CD4-positive, alpha-beta memory T cell (primary cell): ENCODE data around the gene SURF4. TPM values are rescaled to one million over a fixed set of nuclear protein-coding genes. Genes with fewer than 3 reads are reported as not detected.
A peak's percentile ranks its signal among the peaks of the same experiment; 100 is the strongest.
"Not testable (repeated sequence)": the region's sequence is repeated elsewhere in the genome, so short reads cannot be mapped to it uniquely, and the experiment has no call there.

Experiments used
- CTCF ChIA-PET: fragments of 350-600 bp; sonication (Branson Sonifier 250); formaldehyde crosslinking; loops from one replicate; lab custom pipeline; 2021; ENCODE audit warnings: inconsistent platforms; ENCODE audit not compliant: partially characterized antibody; lab: Charles Lee
- POLR2A ChIA-PET: fragments of 350-600 bp; sonication (Branson Sonifier 250); formaldehyde crosslinking; loops from one replicate; lab custom pipeline; 2021; ENCODE audit not compliant: partially characterized antibody; lab: Charles Lee
- DNase-seq, 5 donors: peaks; one replicate each; pipeline versions ENCODE4 v3.0.0 to v3.0.0-alpha.2; 2020 to 2022; ENCODE audit warnings: mixed read lengths in 1 of 5
- H3K27ac ChIP-seq: one replicate; pipeline ENCODE4 v1.7.0; 2013; ENCODE audit warnings: low read depth, low read length
- H3K27me3 ChIP-seq: 2 replicates; pipeline ENCODE4 v1.7.0; 2013; ENCODE audit warnings: mild to moderate bottlenecking, low read length, moderate library complexity; ENCODE audit not compliant: insufficient read depth
- H3K36me3 ChIP-seq: 2 replicates; pipeline ENCODE4 v1.7.0; 2013; ENCODE audit warnings: mild to moderate bottlenecking, low read length, moderate library complexity; ENCODE audit not compliant: insufficient read depth
- H3K4me1 ChIP-seq: 2 replicates; pipeline ENCODE4 v1.7.0; 2013; ENCODE audit warnings: mild to moderate bottlenecking, low read length, moderate library complexity; ENCODE audit not compliant: insufficient read depth
- H3K4me3 ChIP-seq, 2 donors: one replicate each; pipeline ENCODE4 v1.7.0; 2013; ENCODE audit warnings: low read length in 2 of 2, mild to moderate bottlenecking in 1 of 2
- H3K9me3 ChIP-seq, 2 donors: one replicate each; pipeline ENCODE4 v1.7.0; 2013; ENCODE audit warnings: low read length in 2 of 2, control low read depth in 1 of 2; ENCODE audit not compliant: control insufficient read depth in 1 of 2
- H3K27ac Mint-ChIP-seq, 7 donors: one replicate each; pipeline ENCODE4 v1.8.0; 2020 to 2021; ENCODE audit warnings: mixed read lengths in 7 of 7, mild to moderate bottlenecking in 6 of 7, inconsistent platforms in 3 of 7, moderate library complexity in 3 of 7
- H3K27me3 Mint-ChIP-seq, 2 donors: one replicate each; pipeline ENCODE4 v1.8.0; 2020 to 2021; ENCODE audit warnings: mixed read lengths in 2 of 2
- H3K36me3 Mint-ChIP-seq, 2 donors: one replicate each; pipeline ENCODE4 v1.8.0; 2020 to 2021; ENCODE audit warnings: mixed read lengths in 2 of 2, inconsistent platforms in 1 of 2, mild to moderate bottlenecking in 1 of 2
- H3K4me1 Mint-ChIP-seq, 4 donors: one replicate each; pipeline ENCODE4 v1.8.0; 2020 to 2021; ENCODE audit warnings: mixed read lengths in 4 of 4, mild to moderate bottlenecking in 1 of 4
- H3K4me3 Mint-ChIP-seq, 8 donors: one replicate each; pipeline ENCODE4 v1.8.0; 2020 to 2021; ENCODE audit warnings: mixed read lengths in 8 of 8, mild to moderate bottlenecking in 7 of 8, moderate library complexity in 6 of 8, inconsistent platforms in 3 of 8
- H3K9me3 Mint-ChIP-seq, 8 donors: one replicate each; pipeline ENCODE4 v1.8.0; 2020 to 2021; ENCODE audit warnings: mixed read lengths in 8 of 8, mild to moderate bottlenecking in 5 of 8, inconsistent platforms in 3 of 8, moderate library complexity in 1 of 8
- intact Hi-C: fragments of 100-400 bp; cut with micrococcal nuclease; formaldehyde crosslinking; loops from one replicate; pipeline ENCODE4 v1.15.1; 2023
- polyA plus RNA-seq, 2 donors: library from polyadenylated mRNA; unstranded; fragments of 300-500 nt; fragmentation: Illumina TruSeq; gene quantifications; one replicate each; pipeline ENCODE4 v1.2.3, GENCODE V29; 2021
- total RNA-seq, 2 experiments: library from RNA; stranded (reverse); gene quantifications; one replicate each; pipeline ENCODE4 v1.2.3, GENCODE V29; 2021

SURF4 gene
- total and polyA plus RNA-seq, 4 experiments from 2014 or later = 103 to 264 (median 133) TPM

DNA sequence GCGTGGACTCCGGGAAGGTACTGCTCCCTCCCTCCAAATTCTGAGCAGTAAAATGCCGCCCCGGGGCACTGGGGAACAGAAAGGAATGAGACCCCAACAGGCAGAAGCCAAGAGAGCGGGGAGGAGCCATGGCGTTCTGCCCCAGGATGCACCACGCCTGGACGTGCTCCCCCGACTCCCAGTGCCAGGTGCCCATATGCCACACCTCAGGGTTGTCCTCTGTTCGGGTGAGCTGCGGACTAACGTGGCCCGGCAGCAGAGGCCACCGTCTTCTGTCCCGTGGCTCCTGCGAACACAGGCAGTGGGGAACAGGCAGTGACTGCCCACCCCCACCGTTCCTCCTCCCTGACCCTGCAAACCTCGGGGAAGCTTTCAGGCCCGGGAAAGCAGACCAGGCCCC lies 44.6 kb downstream of the SURF4 start:
- H3K9me3 Mint-ChIP-seq = peaks cover 0 to 4% (median 0%) of the 10 kb centered on the region in 8 donors
- intact Hi-C loops = no loop called here
- H3K36me3 ChIP-seq = peaks cover 38% of the 10 kb centered on the region
- no peak overlapping the region for H3K4me3 ChIP-seq
- H3K4me1 ChIP-seq = peaks cover 19% of the 10 kb centered on the region
- ChIA-PET POLR2A (no interaction called here), CTCF (interaction anchor here (2.8 to 3.0 kb wide), 2 partner anchors 41 to 145 kb away, joined by 10 to 15 read pairs; no protein-coding TSS in a partner anchor)
- no peaks in the 10 kb centered on the region for H3K27me3 ChIP-seq
- H3K27me3 Mint-ChIP-seq = no peaks in the 10 kb centered on the region
- H3K4me1 Mint-ChIP-seq = peaks cover 11 to 48% (median 16%) of the 10 kb centered on the region in 4 donors
- H3K27ac Mint-ChIP-seq = peak overlapping the region in 1 of 7 donors; percentile 4
- DNase-seq = no peak
- no peaks in the 10 kb centered on the region for H3K9me3 ChIP-seq
- H3K27ac ChIP-seq = no peak overlapping the region
- peaks cover 13 to 50% of the 10 kb centered on the region in 2 donors for H3K36me3 Mint-ChIP-seq
- no peak overlapping the region for H3K4me3 Mint-ChIP-seq

DNA sequence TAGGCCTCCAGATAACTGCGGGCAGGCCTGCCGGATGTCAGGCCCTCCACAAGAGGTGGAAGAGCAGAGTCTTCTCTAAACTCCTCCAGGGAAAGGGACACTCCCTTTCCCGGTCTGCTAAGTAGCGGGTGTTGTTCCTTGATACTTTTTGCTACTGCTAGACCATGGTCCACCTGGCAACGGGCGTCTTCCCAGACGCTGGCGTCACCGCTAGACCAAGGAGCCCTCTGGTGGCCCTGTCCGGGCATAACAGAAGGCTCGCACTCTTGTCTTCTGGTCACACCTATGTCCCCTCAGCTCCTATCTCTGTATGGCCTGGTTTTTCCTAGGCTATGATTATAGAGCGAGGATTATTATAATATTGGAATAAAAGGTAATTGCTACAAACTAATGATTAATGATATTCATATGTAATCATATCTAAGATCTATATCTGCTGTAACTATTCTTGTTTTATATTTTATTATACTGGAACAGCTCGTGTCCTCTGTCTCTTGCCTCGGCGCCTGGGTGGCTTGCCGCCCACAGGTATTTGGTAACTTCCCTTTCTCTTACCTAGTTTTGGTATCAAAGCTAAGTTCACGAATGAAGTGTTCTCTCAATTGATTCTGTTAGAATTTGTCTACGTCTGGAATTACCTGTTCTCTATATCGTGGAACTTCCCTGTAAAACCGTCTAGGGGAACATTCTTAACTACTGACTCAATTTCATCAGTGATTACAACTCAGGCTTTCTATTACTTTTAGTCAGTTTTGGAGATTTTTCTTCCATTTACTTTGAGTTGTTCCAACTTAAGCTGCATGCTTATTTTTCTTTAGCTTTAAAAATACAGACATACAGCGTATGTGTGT lies 46.3 kb downstream of the SURF4 start:
- DNase-seq, H3K4me3 Mint-ChIP-seq, intact Hi-C loops, H3K4me1 ChIP-seq, H3K27me3 Mint-ChIP-seq, H3K27me3 ChIP-seq, H3K27ac ChIP-seq, H3K9me3 Mint-ChIP-seq, H3K4me3 ChIP-seq, H3K9me3 ChIP-seq: not testable (repeated sequence)
- Mint-ChIP-seq H3K36me3 (peaks cover 13 to 44% of the 10 kb centered on the region in 2 donors), H3K27ac (peak overlapping the region in 1 of 7 donors; percentile 72), H3K4me1 (peaks cover 5 to 31% (median 9%) of the 10 kb centered on the region in 4 donors)
- ChIA-PET POLR2A (interaction anchor here (1.1 to 2.1 kb wide), 2 partner anchors 19 to 41 kb away, joined by 6 to 8 read pairs; partner anchors contain the start of genes MED22 and RPL7A), CTCF (interaction anchor here (1.1 to 3.0 kb wide), 6 partner anchors 19 to 660 kb away, joined by 3 to 15 read pairs (median 4); partner anchors contain the start of genes DDX31, GTF3C4, MED22 and RPL7A)
- peaks cover 36% of the 10 kb centered on the region for H3K36me3 ChIP-seq

DNA sequence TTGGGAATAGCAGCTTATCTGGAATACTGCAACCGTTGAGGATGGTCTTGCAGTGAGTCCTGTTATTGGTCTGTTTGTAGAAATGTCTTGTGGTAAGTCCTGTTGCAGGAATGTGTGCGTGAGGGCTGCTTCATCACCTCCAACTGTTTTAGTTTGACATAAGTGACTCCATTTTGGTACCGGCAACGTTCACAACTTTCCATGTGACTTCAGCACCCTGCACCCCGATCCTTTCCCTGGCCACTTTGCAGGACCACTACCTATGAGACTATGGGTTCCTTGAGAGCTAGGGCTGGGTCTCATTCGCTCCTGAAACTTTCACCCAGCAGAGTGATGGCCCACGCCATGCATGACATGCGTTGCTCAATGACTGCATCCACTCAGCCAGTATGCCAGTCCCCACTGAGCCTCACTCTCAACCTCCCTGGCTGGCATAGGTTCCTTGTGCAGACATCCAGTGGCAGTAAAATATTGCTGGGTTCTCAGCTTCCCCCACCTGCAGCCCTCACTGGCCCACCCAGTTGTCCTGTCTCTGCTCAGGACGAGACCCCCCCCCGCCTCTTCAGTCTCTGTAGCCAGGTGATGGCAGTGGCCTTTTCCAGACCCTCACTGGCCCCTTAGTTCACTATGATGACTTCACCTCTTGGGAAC lies 47.9 kb downstream of the SURF4 start:
- no peak overlapping the region for H3K4me3 Mint-ChIP-seq
- peaks cover 5 to 16% (median 8%) of the 10 kb centered on the region in 4 donors for H3K4me1 Mint-ChIP-seq
- Histone ChIP-seq H3K4me3 (no peak overlapping the region), H3K4me1 (no peaks in the 10 kb centered on the region), H3K27me3 (no peaks in the 10 kb centered on the region), H3K27ac (no peak overlapping the region), H3K9me3 (no peaks in the 10 kb centered on the region), H3K36me3 (peaks cover 20% of the 10 kb centered on the region)
- H3K9me3 Mint-ChIP-seq = peaks cover 0 to 4% (median 0%) of the 10 kb centered on the region in 8 donors
- POLR2A ChIA-PET = no interaction called here
- H3K27me3 Mint-ChIP-seq = no peaks in the 10 kb centered on the region
- CTCF ChIA-PET = no interaction called here
- no peak for DNase-seq
- H3K36me3 Mint-ChIP-seq = peaks cover 6 to 34% of the 10 kb centered on the region in 2 donors
- H3K27ac Mint-ChIP-seq = peak overlapping the region in 1 of 7 donors; percentile 25
- intact Hi-C loops = no loop called here

DNA sequence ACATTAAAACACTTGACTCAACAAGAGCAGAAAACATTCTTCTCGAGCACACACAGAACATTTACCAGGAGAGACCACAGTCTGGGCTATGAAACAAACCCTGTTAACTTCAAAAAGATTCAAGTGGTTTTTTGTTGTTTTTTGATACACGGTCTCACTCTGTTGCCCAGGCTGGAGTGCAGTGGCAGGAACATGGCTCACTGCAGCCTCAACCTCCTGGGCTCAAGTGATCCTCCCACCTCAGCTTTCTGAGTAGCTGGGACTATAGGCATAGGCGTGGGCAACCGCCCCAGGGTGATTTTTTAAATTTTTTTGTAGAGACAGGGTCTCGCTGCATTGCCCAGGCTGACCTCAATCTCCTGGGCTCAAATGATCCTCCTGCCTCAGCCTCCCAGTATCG lies 48.8 kb downstream of the SURF4 start:
- H3K27ac Mint-ChIP-seq, DNase-seq, H3K27ac ChIP-seq, intact Hi-C loops, POLR2A ChIA-PET, H3K4me1 ChIP-seq, CTCF ChIA-PET, H3K4me3 Mint-ChIP-seq, H3K4me3 ChIP-seq, H3K9me3 ChIP-seq, H3K9me3 Mint-ChIP-seq, H3K27me3 ChIP-seq, H3K27me3 Mint-ChIP-seq: not testable (repeated sequence)
- Mint-ChIP-seq H3K36me3 (peaks cover 6 to 27% of the 10 kb centered on the region in 2 donors), H3K4me1 (peaks cover 5 to 14% (median 8%) of the 10 kb centered on the region in 4 donors)
- peaks cover 11% of the 10 kb centered on the region for H3K36me3 ChIP-seq

DNA sequence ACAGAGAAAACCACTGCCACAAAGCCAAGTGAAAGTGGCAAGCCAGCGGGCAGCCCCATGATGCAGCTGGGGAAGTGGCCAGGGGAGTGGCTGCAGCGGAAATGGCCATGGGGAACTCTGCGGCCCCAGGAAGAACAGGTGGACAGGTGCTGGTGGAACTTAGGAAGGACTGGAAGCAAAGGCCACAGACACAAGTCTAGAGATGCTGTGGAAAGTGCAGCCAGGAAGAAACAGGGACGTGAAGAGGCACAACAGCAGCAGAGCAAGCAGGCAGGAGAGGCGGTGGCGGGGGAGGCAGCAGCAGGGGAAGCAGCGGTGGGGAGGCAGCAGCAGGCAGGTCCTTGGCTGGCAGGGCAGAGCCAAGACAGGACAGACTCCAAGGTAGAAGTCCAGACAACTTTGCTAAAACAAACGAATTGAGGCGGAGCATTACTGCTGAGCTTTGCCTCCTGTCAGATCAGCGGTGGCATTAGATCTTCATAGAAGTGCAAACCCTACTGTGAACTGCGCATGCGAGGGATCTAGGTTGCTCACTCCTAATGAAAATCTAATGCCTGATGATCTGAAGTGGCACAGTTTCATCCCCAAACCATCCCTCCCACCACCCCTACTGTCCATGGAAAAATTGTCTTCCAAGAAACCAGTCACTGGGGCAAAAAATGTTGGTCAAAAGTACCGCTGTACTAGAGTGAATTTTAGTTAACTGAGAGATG lies 51.7 kb downstream of the SURF4 start:
- peaks cover 0 to 8% of the 10 kb centered on the region in 2 donors for H3K36me3 Mint-ChIP-seq

DNA sequence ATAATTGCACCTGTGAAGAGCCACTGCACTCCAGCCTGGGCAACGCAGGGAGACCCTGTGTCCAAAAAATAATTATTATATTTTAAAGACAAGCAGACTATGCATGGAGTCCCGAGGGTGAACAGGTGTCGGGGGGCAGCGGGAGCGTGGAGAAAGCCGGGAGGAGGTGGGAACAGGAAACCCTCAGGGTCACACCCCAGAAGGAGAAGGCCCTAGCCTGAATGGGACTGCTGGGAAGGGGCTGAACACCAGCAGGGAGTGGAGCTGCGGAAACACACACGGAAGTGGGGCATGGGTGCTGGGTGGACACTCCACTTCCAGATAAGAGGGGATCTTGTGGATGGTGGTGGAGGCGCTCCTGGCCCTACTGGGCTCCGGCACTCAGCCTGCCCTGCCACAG lies 52.6 kb downstream of the SURF4 start:
- ChIA-PET CTCF (no interaction called here), POLR2A (no interaction called here)
- H3K27ac ChIP-seq = no peak overlapping the region
- DNase-seq = no peak
- no peaks in the 10 kb centered on the region for H3K9me3 Mint-ChIP-seq
- H3K9me3 ChIP-seq = no peaks in the 10 kb centered on the region
- intact Hi-C loops = no loop called here
- peaks cover 0 to 3% of the 10 kb centered on the region in 2 donors for H3K36me3 Mint-ChIP-seq
- H3K4me3 Mint-ChIP-seq = no peak overlapping the region
- H3K27ac Mint-ChIP-seq = no peak overlapping the region
- H3K4me3 ChIP-seq = no peak overlapping the region
- H3K36me3 ChIP-seq = no peaks in the 10 kb centered on the region
- H3K4me1 ChIP-seq = no peaks in the 10 kb centered on the region
- H3K4me1 Mint-ChIP-seq = peaks cover 0 to 3% (median 0%) of the 10 kb centered on the region in 4 donors
- no peaks in the 10 kb centered on the region for H3K27me3 Mint-ChIP-seq
- H3K27me3 ChIP-seq = no peaks in the 10 kb centered on the region

More for the DNA sequence above, 51.7 kb downstream of the SURF4 start:
- POLR2A ChIA-PET = no interaction called here
- no peak for DNase-seq
- H3K4me1 ChIP-seq = no peaks in the 10 kb centered on the region
- no peak overlapping the region for H3K4me3 ChIP-seq
- no peaks in the 10 kb centered on the region for H3K27me3 ChIP-seq
- no peak overlapping the region for H3K27ac ChIP-seq
- Mint-ChIP-seq H3K4me1 (peaks cover 0 to 6% (median 4%) of the 10 kb centered on the region in 4 donors), H3K4me3 (no peak overlapping the region), H3K9me3 (peaks cover 0 to 4% (median 0%) of the 10 kb centered on the region in 8 donors), H3K27me3 (no peaks in the 10 kb centered on the region), H3K27ac (peak overlapping the region in 1 of 7 donors; percentile 36)
- no peaks in the 10 kb centered on the region for H3K36me3 ChIP-seq
- intact Hi-C loops = no loop called here
- CTCF ChIA-PET = no interaction called here
- no peaks in the 10 kb centered on the region for H3K9me3 ChIP-seq
